DND-41 (cell line): ENCODE measurements around the gene DDX47.

ENCODE experiments used
- EZH2 ChIP-seq: IDR thresholded peaks from 3 replicates; pipeline ENCODE4 v1.6.1; 2012; ENCODE audit warnings: borderline replicate concordance, low read depth, mild to moderate bottlenecking, moderate library complexity, low read length, inconsistent platforms; ENCODE audit not compliant: severe bottlenecking
- TF ChIP-seq, protein P1 (sequence below): IDR thresholded peaks from 2 replicates; pipeline ENCODE4 v1.5.1; 2012; ENCODE audit warnings: borderline replicate concordance, low read length, moderate library complexity, mild to moderate bottlenecking; ENCODE audit not compliant: poor library complexity, severe bottlenecking; ENCODE audit errors: extremely low read depth

DNA sequence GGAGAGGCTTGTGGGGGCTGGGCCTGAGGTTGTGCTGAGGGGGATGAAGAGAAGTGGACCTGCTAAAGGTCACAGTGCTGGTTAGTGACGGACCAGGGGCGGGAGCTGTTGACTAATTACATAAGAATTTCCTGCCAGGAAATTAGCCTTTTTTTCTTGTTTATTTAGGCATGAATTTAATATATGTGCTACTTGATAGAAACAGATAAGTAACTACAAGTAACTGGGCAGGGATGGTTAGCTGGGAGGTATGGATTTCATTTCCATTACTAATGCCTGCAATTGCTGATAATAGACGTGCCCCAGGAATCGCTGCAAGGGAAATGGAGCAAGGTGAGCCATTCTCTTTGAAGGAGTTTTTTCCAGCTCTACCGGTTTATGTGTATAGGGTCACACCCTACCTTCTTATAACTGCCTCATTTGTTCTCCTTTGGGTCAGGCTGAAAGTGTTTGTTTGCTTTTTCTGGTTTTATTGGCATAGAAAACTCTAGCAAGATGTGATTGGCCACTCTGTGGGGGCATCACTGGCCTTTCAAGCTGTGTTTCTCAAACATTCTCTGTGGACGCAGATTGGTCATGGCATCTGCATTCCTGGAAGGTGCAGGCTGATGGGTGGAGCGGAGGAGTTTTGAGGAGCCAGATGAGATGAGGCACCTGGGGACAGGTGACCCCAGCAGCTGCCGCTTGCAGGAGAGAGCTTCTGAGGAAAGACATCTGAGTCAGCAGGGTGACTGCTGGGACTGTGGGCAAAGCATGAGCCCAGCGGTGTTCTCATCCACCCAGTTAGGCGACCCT is 59.2 kb downstream of the DDX47 start:
- TF ChIP-seq, protein P1, sequence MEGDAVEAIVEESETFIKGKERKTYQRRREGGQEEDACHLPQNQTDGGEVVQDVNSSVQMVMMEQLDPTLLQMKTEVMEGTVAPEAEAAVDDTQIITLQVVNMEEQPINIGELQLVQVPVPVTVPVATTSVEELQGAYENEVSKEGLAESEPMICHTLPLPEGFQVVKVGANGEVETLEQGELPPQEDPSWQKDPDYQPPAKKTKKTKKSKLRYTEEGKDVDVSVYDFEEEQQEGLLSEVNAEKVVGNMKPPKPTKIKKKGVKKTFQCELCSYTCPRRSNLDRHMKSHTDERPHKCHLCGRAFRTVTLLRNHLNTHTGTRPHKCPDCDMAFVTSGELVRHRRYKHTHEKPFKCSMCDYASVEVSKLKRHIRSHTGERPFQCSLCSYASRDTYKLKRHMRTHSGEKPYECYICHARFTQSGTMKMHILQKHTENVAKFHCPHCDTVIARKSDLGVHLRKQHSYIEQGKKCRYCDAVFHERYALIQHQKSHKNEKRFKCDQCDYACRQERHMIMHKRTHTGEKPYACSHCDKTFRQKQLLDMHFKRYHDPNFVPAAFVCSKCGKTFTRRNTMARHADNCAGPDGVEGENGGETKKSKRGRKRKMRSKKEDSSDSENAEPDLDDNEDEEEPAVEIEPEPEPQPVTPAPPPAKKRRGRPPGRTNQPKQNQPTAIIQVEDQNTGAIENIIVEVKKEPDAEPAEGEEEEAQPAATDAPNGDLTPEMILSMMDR = no peak
- TF ChIP-seq EZH2 = no peak
